Measurements from ENCODE around the gene SERPINA9. TPM values are rescaled to one million over a fixed set of nuclear protein-coding genes. Genes with fewer than 3 reads are reported as not detected.

The SERPINA9 gene
- total RNA-seq, 1 experiment from 2014 or later, result not detected

GRCh38 chr14:94522115-94522724 lies 46.2 kb upstream of the SERPINA9 start:
- no peaks in the 10 kb centered on the region for H3K9me3 ChIP-seq (ENCODE audit: control insufficient read depth in 1 of 2, insufficient read depth in 1 of 2, low read depth in 1 of 2, low read length in 2 of 2)
- ATAC-seq, result no peak
- CTCF ChIA-PET, result no interaction called here
- H3K27me3 ChIP-seq (ENCODE audit: insufficient read depth, low read length), result no peaks in the 10 kb centered on the region
- DNase-seq (ENCODE audit: low read depth, low spot score), result no peak
- no peak overlapping the region for H3K9ac ChIP-seq (ENCODE audit: low read length)
- no TSS peak for BruUV-seq (replicated peaks)
- POLR2A ChIA-PET, result no interaction called here
- intact Hi-C loops (cut with micrococcal nuclease), result no loop called here
- no peak overlapping the region for H3K4me2 ChIP-seq (ENCODE audit: low read length)
- H3K9me2 ChIP-seq (ENCODE audit: insufficient read depth), result no peaks in the 10 kb centered on the region
- H3K4me1 ChIP-seq (ENCODE audit: control insufficient read depth in 1 of 2, insufficient read depth in 2 of 2, low read length in 2 of 2), result no peaks in the 10 kb centered on the region
- RAD21 ChIA-PET (ENCODE audit: low non-redundant PET in 1 of 2, low total read pairs in 2 of 2, uncharacterized antibody in 2 of 2, unreplicated experiment in 2 of 2), result no interaction called here
- TF ChIP-seq ZFX (IDR thresholded peaks at IDR 0.05) (no peak), EZH2 (IDR thresholded peaks at IDR 0.05) (no peak), JUND (IDR thresholded peaks at IDR 0.05) (no peak), SIN3A (IDR thresholded peaks at IDR 0.05; ENCODE audit: low read depth) (no peak), POLR2AphosphoS5 (IDR thresholded peaks at IDR 0.05; ENCODE audit: low read depth, low read length) (no peak), TCF7L2 (IDR thresholded peaks at IDR 0.05; ENCODE audit: borderline replicate concordance, extremely low read depth, insufficient read depth, insufficient read length) (no peak)
- H2AFZ ChIP-seq (ENCODE audit: low read depth, low read length, poor library complexity, severe bottlenecking), result no peak overlapping the region
- H3K36me3 ChIP-seq (ENCODE audit: control insufficient read depth in 1 of 2, insufficient read depth in 2 of 2, low read length in 2 of 2), result no peaks in the 10 kb centered on the region
- H3K79me2 ChIP-seq (ENCODE audit: insufficient read depth, low read length), result no peaks in the 10 kb centered on the region
- H3K27ac ChIP-seq (ENCODE audit: low read depth, low read length), result no peak overlapping the region
- no peak overlapping the region for H3K4me3 ChIP-seq (replicated peaks in 1 of 2; ENCODE audit: low read depth in 1 of 2, low read length in 2 of 2)
- no peaks in the 10 kb centered on the region for H4K20me1 ChIP-seq (ENCODE audit: insufficient read depth)

DNA sequence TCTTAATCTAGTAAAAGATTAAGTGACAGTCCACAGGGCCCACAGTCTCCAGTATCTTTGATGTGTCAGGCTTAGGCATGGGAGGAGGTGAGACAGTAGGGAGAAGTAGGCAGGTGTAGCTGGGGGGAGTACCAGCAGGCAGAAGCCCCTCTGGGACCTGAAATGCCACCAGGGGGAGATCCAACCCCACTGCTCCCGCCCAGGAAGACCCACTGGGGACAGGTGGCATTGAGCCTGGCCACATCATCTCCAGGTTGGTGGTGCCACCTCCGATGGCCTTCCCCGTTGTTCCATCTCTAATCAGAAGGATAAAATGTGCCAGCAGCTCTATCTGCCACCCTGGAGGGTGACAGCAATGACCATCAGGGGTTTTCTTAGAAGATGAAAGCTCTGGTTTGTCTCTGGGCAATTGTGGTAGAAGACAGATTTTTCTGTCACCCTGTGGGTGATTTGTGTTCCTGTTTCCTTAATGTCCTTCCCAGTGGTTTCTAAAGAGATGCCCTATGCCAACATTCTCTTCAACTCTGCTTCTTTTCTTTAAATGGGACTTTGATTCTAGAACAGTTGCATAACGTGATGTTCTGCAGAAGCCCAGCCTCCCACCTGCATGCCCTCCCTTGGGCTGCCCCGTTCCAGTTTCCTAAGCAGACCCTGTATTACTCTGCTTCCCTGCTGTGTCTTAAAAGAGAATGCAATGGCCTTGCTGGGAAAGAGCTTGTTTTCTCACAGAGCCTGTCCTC lies 45.5 kb upstream of the SERPINA9 start:
- RAD21 ChIA-PET (ENCODE audit: low non-redundant PET in 1 of 2, low total read pairs in 2 of 2, uncharacterized antibody in 2 of 2, unreplicated experiment in 2 of 2), result no interaction called here
- BruUV-seq (replicated peaks), result no TSS peak
- H4K20me1 ChIP-seq (ENCODE audit: insufficient read depth), result no peaks in the 10 kb centered on the region
- no peak overlapping the region for H3K27ac ChIP-seq (ENCODE audit: low read depth, low read length)
- CTCF ChIA-PET, result no interaction called here
- no peak overlapping the region for H2AFZ ChIP-seq (ENCODE audit: low read depth, low read length, poor library complexity, severe bottlenecking)
- H3K9me2 ChIP-seq (ENCODE audit: insufficient read depth), result no peaks in the 10 kb centered on the region
- TF ChIP-seq RAD21 (IDR thresholded peaks at IDR 0.05; ENCODE audit: low read depth), result peak; percentile 28
- no peak for TF ChIP-seq EZH2phosphoT487 (IDR thresholded peaks at IDR 0.05; ENCODE audit: borderline replicate concordance)
- no peak for TF ChIP-seq ZFX (IDR thresholded peaks at IDR 0.05)
- no peak for TF ChIP-seq YY1 (IDR thresholded peaks at IDR 0.05; ENCODE audit: extremely low read depth, insufficient replicate concordance, low read depth, low read length)
- no peaks in the 10 kb centered on the region for H3K4me1 ChIP-seq (ENCODE audit: control insufficient read depth in 1 of 2, insufficient read depth in 2 of 2, low read length in 2 of 2)
- H3K4me2 ChIP-seq (ENCODE audit: low read length), result no peak overlapping the region
- H3K36me3 ChIP-seq (ENCODE audit: control insufficient read depth in 1 of 2, insufficient read depth in 2 of 2, low read length in 2 of 2), result no peaks in the 10 kb centered on the region
- intact Hi-C loops (cut with micrococcal nuclease), result no loop called here
- no peak for DNase-seq (ENCODE audit: low read depth, low spot score)
- no peak overlapping the region for H3K9ac ChIP-seq (ENCODE audit: low read length)
- POLR2A ChIA-PET, result no interaction called here
- H3K9me3 ChIP-seq (ENCODE audit: control insufficient read depth in 1 of 2, insufficient read depth in 1 of 2, low read depth in 1 of 2, low read length in 2 of 2), result no peaks in the 10 kb centered on the region
- H3K79me2 ChIP-seq (ENCODE audit: insufficient read depth, low read length), result no peaks in the 10 kb centered on the region
- no peak for ATAC-seq
- H3K27me3 ChIP-seq (ENCODE audit: insufficient read depth, low read length), result no peaks in the 10 kb centered on the region
- H3K4me3 ChIP-seq (replicated peaks in 1 of 2; ENCODE audit: low read depth in 1 of 2, low read length in 2 of 2), result no peak overlapping the region
